ENCODE results near the gene MYMK.

The MYMK gene

DNA sequence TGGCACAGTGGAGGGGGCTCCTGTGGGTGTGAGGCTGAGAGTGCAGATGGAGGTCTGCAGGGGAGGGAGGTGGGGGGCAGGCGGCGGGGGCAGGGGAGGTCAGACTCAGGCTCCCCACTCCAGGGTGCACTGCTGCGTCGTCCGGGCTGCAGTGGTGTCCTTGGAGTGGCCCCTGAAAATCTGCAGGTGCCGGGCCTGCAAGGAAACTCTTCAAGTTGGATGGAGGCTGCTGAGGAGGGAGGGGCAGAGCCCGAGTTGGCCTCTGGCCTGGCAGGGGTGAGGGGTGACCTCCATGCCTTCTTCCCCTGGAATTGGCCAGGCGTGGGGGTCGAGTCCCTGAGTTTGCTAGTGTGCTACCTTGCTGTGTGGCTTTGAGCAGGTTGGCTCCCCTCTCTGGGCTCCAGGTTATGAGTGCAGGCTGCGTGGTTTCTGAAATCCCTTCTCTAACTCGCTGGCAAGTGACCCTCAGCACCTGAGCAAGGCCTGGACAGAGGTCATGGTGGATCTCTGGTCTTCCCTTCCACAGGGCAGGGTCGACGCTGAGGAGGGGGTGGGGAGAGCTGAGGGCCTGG lies 10.6 kb upstream of the MYMK start:
- no peak for DNase-seq (ENCODE audit: low spot score)

DNA sequence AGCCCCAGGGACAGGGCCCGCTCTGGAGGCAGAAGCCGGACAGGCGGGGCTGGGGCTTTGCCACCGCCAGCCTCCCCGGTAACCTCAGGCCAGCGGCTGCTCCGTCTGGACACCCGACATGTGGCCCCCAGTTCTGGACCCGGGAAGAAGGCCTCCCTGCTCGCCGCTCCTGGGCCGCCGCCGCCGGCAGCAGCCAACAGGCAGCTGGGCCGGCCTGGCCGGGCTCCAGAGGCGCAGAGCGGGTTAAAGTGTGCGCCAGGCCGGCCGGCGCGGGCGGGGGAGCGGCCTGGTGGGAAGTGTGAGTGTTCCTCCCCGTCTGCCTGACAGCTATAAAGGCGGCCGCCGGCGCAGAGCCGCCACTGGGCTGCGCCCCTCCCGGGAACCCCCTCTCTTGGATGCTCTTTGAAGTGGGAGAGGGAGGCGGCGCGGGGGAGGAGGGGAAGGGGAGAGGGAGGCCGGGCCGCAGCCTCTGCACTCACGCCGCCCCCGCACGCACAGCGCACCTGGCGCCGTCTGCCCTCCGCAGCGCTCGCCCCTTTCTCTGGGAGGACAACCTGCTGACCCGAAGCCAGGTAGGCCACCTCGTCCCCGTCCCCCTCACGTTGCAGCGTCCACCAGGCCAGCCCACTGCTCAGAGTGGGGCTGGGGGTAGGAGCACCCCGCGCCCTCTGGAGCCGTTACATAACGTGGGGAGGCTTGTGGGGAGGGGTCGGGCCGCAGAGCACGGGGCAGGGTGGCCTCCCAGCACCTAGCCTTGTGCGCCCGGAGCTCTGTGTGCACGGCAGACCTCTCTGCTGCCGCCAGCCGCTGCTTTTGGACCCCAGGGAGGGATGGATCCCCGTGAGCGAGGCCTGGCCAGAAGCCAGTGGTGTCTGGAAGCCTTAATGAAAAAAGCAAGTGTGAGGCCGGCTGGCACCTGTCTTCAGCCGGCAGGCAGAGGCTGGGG lies 9.9 kb upstream of the MYMK start, which contains the start of gene ADAMTSL2:
Gene ADAMTSL2 (plus strand): TSS at position 359 of the 946 bp plus-strand sequence. CDS start 2,009 bp downstream, outside the sequence.
- peak; percentile 84 for DNase-seq (ENCODE audit: low spot score)

DNA sequence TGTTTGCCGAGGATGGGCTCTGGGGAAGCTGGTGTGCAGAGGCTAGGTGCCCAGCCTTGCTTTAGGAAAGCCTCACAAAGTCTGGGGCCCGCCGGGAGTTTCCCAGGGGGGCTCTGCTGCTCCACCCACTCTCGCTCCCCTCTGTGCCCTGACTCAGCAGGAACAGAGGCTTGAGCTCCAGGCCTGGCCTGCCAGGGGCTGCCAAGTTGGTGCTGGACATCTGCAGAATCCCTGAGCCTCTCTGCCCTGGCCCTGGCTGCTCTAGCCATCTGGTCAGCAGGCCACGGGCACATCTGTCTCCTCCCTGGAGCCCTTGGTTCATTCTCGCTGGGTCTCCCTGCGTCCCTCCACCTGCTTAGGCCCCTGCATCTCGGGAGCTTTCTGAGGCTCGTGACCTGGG lies 9.1 kb upstream of the MYMK start:
- DNase-seq (ENCODE audit: low spot score) = no peak

DNA sequence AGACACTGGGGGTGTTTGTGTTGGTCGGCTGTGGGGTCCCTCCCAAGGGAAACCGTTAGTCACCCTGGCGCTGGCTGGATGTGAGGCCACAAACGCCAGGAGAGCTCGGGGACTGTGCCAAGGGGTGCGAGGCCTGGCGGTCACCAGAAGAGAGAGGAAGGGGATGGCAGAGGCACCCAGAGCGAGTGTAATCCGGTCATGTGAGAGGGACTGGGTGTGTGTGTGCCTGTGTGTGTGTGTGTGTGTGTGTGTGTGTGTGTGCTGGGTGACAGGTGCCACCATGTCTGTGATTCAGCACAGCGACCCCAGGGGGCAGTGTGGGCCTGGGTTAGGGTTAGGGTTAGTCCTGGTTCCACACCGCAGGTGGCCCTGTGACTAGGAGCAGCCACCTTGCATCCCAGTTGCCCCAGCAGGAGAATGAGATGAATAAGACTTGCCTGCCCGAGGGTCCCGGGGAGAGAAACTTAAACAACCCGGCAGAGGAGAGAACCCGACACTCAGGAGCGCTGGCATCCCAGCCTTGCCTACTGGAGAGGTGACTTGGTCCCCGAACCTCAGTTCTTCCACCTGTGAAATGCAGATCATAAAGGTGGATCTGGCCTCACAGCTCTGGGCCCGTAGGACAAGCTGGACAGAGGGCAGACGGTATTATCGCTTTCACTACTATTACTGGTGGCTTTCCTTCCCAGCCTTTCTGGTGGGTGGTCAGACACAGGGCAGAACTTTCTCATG lies 8.3 kb upstream of the MYMK start:
- no peak for DNase-seq (ENCODE audit: low spot score)

DNA sequence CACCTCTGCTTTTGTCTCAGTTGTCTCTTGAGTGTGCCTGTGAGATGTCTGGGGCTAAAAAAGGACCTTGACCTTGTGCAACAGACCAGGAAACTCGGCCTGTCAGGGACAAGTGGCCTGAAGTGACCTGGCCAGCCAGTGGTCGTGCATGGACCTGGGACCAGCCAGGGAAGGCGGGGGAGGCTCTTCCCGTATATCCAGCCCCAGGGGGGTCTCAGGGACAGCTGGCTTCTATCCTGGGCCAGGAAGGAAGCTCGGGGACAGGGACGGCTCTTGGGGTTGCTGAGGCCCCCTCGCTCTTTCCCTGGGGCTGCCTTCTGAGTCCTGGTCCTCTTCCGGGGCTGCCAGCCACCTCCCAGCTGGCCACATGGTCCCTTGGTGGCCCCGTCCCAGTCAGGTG lies 6.5 kb upstream of the MYMK start:
- DNase-seq (ENCODE audit: low spot score) = no peak

DNA sequence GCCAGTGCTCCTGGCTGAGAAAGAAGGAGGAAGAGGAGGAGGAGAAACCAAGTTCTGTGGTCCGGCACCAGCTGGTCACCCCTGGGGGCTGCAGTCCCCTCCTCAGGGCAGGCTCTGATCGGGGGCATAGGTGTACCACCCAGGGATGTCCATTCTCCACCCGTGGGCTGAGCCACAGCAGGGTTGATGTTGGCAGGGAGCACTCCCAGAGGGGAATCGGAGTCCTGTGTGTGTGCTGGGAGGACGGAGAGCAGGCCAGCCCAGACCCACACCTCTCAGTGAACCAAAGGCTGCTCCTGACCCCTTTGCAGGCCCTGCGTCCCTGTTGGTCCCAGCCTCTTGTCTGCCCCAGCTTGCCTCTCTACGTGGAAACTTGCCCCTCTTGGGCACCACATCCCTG lies 5.1 kb upstream of the MYMK start:
- no peak for DNase-seq (ENCODE audit: low spot score)

DNA sequence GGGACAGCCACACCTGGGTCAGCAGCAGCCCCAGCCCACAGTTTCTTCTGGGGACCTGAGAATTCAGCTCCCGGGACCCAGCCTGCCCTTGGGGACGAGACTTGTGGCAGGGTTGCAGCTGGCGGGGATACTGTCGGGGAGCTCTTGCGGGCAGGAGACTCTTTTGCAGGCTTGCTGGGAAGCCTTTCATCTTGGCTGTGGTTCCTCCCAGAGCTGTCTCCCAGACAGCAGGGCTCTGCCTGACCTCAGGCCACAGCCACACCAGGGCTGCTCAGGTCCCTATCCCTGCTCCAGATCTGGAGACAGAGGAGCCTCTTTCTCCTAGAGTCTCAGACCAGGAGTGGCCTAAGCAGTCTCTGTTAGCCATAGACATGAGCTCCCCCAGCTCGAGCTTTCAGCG lies 4.7 kb upstream of the MYMK start:
- no peak for DNase-seq (ENCODE audit: low spot score)

DNA sequence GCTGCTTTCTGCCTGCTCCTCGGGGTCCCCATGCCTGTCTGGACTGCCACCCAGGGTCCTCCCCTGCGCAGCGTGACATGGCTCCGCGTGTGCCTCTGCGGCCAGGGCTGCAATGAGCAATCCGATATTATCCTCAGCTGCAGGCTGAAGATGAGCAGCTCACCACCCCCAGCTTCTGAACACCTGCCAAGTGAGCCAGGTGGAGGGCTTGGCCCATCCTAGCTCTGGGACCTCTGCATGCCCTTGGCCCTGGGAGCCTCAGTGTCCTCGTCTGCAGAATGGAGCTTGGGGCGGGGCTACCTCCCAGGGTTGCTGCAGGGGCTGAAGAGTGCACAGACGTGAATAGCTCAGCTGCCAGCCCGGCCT lies 4.1 kb upstream of the MYMK start:
- DNase-seq (ENCODE audit: low spot score) = no peak

DNA sequence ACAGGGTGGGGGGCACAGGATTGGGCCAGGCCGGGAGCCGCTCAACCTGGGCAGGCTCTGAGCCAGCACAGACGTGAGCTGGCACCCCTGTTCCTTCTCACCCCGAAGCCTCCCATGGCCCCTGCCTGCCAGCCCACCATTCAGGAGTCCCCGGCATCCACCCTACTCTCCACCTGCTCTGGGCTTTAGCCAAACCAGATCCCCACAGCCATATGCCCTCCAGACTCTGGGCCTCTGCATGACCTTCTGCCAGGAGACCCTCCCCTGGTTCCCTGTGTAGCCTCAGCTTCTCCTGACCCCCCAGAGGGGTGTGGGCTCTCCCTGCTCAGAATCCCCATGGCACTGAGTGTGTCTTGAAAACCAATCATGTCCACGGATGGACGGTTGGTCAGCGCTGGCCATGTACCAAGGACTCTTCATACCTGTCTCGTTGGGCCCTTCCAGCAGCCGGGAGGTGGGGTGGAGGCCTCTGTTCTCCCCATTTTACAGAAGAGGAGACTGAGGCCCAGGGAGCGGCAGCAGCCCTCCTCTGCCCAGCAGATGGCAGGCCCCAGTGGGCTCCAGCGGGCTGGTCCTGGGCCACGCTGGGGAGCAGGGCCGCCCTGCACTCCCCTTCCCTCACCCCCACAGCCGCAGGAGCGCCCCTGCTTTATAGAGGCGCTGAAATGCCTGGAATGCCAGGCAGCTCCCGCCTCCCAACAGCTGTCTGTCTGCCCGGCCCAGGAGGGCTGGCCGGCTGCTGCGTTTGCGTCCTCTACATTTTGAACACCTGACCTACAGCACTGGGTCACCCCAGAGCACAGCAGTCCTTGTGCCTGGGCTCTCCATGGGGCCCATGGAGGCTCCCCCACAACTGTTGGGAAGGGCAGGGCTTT lies 3.5 kb upstream of the MYMK start:
- DNase-seq (ENCODE audit: low spot score) = no peak

DNA sequence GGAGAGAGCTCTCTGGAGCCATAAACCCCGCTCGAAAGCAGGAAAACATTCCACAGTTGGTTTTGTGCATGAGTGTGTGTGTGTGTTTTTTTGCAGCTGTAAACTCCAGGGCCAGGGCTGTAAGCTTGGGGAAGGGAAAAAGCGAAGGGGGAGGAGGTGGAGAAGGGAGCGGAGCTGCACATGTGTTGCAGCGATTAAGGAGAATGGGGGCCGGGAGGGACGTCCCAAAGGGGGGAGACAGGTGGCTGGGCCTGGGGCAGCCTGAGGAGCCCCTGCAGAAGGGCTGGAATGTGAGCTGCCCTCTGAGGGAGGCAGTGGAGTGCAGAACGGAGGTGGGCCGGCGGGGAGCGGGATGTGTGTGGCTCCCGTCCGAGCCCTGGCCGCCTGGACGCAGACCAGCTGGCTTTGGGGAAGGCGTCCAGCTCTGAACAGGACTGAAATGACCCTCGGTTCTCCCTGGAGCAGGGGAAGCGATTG lies 2.7 kb upstream of the MYMK start:
- DNase-seq (ENCODE audit: low spot score) = peak; percentile 83

DNA sequence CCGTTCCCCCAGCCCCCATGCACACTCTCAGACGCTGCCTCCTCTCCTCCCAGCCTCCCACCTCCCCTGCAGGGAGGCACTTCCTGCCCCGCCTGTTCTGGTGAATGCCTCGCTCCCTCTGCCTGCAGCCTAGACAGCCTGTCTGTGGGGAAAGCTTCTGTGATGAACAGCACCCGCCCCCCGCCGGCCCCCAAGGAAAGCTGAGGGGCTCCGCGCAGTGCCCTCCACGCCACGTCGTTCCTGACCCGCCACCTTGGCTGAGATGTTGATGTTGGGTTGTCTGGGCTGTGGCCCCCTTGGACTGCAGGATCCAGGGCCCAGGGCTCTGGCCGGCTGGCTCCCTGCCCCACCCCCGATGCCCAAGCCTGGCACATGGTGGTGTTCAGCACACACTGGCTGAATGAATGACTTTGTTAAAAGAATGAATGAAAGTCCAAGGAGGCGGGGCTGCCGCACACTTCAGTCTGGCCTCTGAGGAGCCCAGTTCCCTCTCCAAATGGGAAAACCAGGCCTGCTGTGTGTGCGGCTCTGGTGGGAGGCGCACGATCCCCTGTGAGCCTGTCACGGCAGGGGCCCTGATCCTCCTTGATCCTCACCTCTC lies 2.1 kb upstream of the MYMK start:
- DNase-seq (ENCODE audit: low spot score) = no peak

DNA sequence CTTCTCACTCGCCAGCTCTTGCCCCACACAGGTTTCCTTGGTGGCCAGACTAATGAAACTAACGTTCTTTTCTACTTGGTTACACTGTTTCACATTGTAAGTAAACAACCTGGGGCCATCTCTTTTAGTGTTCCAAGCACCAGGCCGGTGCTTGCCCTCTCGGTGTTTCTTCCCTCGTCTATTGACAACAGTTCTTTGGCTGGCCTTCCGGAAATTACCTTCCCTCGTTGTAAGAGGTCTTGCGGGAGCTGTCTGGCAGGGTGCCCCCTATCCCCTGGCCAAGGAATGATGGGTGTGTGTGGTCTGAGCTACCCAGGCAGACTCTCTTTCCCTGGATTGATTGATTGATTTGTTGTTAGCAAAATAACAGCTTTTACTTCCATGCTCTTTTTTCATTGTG lies 918 bp upstream of the MYMK start:
- DNase-seq (ENCODE audit: low spot score) = no peak

DNA sequence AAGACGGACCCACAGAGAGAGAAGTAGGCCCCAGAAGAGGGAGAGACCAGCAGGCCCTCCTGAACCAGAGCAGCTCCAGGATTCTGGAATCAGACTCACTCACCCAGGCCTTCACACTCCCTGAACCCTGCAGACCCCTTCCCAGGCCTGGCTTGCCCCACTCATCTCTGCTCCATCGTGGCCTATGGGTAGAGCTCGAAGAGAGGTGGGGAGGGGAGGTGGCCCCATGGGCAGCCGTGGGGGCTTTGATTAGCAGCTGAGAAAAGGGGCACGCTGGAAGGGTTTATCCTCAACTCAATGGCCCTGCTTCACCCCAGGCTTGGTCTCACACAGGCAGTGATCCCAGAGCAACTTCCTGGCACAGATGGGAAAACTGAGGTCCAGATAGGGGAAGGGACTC lies 613 bp downstream of the MYMK start:
- no peak for DNase-seq (ENCODE audit: low spot score)

DNA sequence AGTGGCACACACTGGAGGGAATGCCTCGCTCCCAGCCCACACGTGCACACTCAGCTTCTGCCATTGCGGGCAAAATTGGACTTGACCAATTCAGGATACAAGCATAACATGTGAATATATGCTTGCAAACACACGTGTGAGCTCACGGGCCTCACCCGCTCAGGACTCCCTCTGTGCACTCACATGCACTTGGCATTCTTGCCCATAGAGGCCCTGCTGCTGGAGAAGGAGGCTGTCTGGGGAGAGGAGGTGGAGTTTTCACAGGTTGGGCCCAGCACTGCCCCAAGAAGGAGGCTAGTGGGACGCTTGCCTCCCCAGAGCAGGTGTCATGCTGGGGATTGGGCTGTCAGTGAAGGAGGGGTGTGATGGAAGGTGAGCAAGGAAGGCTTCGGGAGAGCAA lies 1.7 kb downstream of the MYMK start:
- no peak for DNase-seq (ENCODE audit: low spot score)

DNA sequence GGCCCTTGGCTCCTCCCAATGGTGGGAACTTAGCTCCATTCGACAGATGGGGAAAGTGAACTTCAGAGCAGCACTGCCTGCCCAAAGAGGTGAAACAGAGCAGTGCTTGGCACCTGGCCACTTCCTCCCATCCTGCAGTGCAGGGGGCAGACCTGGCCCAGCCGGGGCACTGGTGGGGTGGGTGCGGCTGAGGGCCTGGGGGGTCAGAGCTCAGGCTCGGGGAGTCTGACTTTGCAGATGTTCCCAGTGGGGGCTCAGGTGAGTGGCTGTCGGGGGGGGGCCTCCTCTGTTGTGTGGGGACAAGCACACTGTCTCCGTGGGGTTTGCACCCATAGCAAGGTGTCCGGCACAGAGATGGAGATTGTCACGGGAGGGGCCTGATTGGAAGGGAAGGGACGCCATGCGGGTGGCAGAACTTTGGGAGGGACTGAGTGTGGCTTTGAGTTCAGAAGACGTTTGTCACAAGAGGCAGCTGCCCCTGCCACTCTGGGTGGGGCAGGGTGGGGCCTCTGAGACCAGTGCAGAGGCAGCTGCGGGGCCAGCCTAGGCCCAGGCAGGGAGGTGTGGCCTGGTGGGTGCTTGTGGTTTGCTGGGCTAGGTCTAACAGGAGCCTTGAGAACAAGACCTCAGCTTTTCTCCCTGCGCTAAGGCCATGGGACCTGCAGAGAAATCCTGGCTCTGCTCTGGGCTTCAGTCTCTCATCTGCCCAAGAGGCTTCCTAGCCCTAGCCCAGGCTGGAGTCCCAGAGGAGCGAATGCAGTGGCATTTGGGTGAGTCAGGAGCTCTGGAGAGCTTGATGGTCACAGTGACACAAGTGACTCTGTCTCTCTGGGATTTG lies 2.5 kb downstream of the MYMK start:
- no peak for DNase-seq (ENCODE audit: low spot score)

DNA sequence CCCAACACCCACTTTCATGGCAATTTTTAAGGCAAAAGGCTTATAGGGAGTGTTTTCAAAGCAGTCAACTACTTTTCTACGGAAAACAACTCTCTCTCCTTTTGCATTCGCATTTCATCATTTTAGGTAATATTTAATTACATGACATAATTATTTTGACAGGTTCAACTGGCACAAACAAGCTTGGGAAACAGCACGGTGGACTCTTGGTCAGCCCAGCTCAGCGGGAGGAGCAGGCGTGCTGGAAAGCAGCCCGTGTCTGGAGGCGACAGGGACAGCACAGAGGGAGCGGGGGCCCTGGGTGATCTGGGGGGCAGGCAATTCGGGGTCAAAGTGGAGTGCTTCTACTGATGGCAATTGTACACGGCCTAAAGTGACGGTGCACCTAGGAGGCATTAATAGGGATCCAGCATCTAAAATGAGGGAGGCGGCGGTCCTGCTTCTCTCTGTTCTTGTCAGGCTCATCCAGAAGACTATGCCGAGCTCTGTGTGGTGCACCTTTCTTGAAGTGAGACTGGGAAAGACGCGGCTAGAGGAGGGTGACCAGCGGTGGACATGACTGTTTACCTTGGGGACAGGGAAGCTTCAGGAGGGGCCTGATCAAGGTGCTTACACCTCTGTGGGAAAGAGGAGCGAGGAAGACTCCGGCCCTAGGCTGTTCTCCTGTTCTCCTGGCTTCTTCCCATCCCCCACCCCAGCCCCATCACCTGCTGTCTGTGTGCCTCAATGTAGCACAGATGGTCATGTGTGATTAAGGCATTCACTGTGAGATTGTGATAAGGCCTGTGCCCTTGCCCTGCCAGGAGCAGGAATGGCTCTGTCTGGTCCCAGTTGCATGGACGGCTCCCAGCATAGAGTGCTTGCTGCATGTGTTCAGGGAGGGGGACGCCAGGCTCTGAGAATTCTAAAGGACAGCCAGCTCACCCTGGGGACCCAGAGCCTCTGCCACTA lies 3.4 kb downstream of the MYMK start:
- DNase-seq (ENCODE audit: low spot score) = no peak

DNA sequence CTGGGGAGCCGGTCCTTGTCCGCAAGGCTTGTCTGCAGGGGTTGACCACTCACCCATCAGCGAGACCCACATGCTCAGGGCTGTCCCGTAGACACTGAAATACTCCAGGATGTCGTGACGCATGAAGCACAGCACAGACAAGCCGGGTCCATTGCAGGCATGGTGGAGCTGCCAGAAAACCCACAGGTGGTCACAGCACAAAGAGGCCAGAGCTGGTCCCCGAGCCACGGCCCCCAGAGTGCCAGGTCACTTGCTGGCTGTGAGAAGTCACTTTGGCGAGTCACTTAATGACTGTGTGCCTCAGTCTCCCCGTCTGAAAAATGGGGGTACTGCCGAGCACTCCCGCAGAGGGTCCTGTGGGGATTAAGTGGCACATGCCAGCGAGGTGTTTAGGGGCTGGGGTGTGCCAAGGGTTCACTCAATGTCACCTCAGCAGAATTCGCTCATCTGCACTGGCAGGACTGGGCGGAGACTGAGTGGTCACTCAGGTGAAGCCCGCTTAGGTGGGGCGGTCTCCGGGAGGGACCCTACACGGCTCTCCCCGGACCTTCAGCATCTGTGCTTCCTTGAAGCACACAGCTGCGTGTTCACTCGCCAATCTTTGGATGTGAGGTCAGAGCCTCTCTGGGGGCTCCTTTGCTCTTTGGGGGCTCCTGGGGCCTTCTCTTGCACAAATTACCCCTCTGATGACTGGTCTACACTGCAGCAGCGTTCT lies 4.5 kb downstream of the MYMK start:
- DNase-seq (ENCODE audit: low spot score) = no peak

DNA sequence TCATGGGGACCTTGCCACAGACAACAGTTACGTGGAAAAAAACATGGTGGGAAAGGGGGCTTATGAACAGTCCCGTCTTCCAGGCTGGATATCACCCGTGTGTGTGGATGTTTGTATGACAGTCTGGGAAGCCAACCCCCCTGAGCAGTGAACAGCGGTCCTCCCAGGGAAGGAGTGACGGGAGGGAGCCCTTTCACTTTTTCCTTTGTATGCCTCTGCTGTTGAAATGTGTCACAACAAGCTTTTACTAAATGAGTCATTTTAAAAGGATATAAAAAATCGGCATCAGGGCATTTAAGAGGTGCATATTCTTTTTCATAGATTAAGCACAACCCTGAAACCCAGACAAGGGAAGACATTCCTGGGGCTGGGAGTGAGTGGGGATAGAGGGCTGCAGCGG lies 5.1 kb downstream of the MYMK start:
- no peak for DNase-seq (ENCODE audit: low spot score)
